ENCODE results near the gene GCLC. TPM values are rescaled to one million over a fixed set of nuclear protein-coding genes. Genes with fewer than 3 reads are reported as not detected.

GCLC gene
- total RNA-seq, 2 donors from 2014 or later, result 77.1 to 81.2 TPM

DNA sequence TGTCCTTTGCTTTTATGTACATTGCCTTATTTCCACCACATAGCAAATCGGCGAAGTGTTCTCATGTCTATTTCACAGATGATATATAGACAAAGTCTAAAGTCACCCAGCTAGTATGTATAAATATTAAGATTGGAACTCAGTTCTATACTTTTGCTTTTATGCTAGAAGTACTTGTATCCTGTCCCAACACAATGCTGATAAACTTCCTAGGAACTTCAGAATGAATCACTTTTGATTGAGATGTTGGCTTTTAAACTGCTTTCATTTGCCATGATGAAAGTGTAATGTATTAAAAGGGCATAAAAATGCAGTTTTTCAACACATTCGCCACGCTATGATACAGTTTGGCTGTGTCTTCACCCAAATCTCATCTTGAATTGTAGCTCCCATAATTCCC lies 50.8 kb downstream of the GCLC start:
- 66% methylated on average over 4 of the region's 4 CpGs for WGBS
- TF ChIP-seq, protein P1, sequence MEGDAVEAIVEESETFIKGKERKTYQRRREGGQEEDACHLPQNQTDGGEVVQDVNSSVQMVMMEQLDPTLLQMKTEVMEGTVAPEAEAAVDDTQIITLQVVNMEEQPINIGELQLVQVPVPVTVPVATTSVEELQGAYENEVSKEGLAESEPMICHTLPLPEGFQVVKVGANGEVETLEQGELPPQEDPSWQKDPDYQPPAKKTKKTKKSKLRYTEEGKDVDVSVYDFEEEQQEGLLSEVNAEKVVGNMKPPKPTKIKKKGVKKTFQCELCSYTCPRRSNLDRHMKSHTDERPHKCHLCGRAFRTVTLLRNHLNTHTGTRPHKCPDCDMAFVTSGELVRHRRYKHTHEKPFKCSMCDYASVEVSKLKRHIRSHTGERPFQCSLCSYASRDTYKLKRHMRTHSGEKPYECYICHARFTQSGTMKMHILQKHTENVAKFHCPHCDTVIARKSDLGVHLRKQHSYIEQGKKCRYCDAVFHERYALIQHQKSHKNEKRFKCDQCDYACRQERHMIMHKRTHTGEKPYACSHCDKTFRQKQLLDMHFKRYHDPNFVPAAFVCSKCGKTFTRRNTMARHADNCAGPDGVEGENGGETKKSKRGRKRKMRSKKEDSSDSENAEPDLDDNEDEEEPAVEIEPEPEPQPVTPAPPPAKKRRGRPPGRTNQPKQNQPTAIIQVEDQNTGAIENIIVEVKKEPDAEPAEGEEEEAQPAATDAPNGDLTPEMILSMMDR (IDR thresholded peaks at IDR 0.05), result no peak
- no peak for TF ChIP-seq POLR2AphosphoS5 (IDR thresholded peaks at IDR 0.05)
- no peak for TF ChIP-seq POLR2A (IDR thresholded peaks at IDR 0.05)
- no peaks in the 10 kb centered on the region for H3K36me3 ChIP-seq
- no peaks in the 10 kb centered on the region for H3K27me3 ChIP-seq (replicated peaks; ENCODE audit: insufficient read depth)
- no peak overlapping the region for H3K4me3 ChIP-seq
- H3K27ac ChIP-seq, result no peak overlapping the region
- no peaks in the 10 kb centered on the region for H3K9me3 ChIP-seq
- intact Hi-C loops (cut with DNase I), result loop anchor here (5.0 kb wide), 1 partner anchor 233 kb away; no protein-coding TSS in a partner anchor
- H3K4me1 ChIP-seq (replicated peaks), result no peaks in the 10 kb centered on the region
- no peak for DNase-seq (ENCODE audit: low spot score)

DNA sequence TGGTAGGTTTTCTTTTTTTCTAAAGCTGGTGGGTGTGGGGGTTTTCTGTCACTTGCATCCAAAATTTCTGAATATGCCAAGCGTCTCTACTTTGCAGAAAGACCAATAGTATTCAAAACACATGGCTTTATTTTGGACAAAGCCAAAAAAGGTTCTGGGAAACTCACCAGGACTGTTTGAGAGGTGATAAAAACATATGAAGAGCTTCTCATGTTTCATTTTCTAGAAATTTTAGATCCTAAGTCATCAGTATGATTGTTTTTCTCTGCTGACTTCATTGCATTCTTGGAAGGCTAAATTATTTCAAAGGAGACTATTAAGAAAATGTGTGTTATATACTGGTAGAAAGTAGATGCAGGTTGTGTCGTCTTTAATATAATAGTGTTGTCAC lies 51.3 kb downstream of the GCLC start:
- H3K9me3 ChIP-seq, result no peaks in the 10 kb centered on the region
- no peaks in the 10 kb centered on the region for H3K27me3 ChIP-seq (replicated peaks; ENCODE audit: insufficient read depth)
- no peak overlapping the region for H3K27ac ChIP-seq
- H3K4me1 ChIP-seq (replicated peaks), result no peaks in the 10 kb centered on the region
- DNase-seq (ENCODE audit: low spot score), result no peak
- TF ChIP-seq, protein P1 (IDR thresholded peaks at IDR 0.05), result no peak
- TF ChIP-seq POLR2A (IDR thresholded peaks at IDR 0.05), result no peak
- no peak for TF ChIP-seq POLR2AphosphoS5 (IDR thresholded peaks at IDR 0.05)
- intact Hi-C loops (cut with DNase I), result loop anchor here (5.0 kb wide), 1 partner anchor 234 kb away; no protein-coding TSS in a partner anchor
- H3K4me3 ChIP-seq, result no peak overlapping the region
- no peaks in the 10 kb centered on the region for H3K36me3 ChIP-seq
- whole genome bisulfite sequencing, result 40% methylated on average over 2 of the region's 2 CpGs

DNA sequence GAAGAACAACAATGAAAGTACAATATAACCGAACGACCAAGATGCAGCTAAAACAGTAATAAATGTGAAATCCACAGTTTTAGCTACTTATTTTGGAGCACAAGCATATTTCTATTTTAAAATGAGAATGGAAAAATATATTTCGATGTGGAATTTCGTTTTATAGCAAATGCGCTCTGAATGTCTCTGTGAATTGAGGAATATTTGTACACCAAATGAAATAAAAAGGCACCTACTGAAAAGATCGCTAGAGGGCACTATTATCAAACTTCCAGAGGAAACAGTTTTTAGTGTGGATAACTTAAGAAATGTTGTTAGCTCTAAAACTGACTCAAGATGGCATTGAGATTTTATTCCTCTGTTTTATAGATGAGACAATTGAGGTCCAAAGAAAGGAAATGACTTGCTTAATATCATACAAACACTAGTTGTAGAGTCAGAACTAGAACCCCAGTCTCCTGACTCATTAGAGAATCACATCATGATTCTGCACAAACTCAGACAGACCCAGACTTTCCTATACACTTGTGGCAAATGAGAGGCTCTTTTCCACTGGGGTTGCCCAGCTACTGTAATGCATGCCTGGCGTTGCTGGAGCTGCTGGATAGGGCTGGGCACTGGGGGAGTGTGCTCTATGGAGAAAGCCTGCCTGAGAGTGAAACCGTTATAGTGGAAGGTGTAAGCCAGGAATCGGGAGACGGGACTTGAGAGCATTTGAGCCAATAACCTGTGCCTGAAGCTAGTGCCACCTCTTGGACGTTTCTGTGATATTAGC lies 51.9 kb downstream of the GCLC start:
- Histone ChIP-seq H3K27me3 (replicated peaks; ENCODE audit: insufficient read depth) (no peaks in the 10 kb centered on the region), H3K9me3 (no peaks in the 10 kb centered on the region), H3K4me1 (replicated peaks) (no peaks in the 10 kb centered on the region), H3K27ac (no peak overlapping the region), H3K4me3 (no peak overlapping the region), H3K36me3 (no peaks in the 10 kb centered on the region)
- intact Hi-C loops (cut with DNase I), result loop anchor here (5.0 kb wide), 1 partner anchor 234 kb away; no protein-coding TSS in a partner anchor
- TF ChIP-seq, protein P1 (IDR thresholded peaks at IDR 0.05), result peak; percentile 29 to 80 (median 76)
- TF ChIP-seq POLR2A (IDR thresholded peaks at IDR 0.05) (no peak), POLR2AphosphoS5 (IDR thresholded peaks at IDR 0.05) (peak; percentile 27)
- WGBS, result 21% methylated on average over 11 of the region's 11 CpGs
- DNase-seq (ENCODE audit: low spot score), result peak; percentile 29

DNA sequence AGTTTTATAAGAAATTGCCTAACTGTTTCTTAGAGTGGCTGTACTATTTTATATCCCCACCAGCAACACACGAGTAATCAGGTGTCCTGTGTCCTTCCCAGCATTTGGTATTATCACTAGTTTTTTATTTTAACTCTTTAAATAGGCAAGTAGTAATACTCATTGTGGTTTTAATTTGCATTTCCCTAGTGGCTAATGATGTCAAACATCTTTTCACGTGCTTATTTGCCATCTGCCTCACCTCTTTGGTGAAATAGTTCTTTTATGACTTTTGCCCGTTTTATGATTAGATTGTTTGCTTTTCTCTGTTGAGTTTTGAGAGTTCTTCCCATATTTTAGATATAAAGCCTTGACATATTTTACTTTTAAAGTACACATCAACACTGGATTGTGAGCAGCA lies 57.8 kb downstream of the GCLC start:
- intact Hi-C loops (cut with DNase I), result loop anchor here (10.0 kb wide), 1 partner anchor 132 kb away; no protein-coding TSS in a partner anchor
- WGBS, result 11% methylated on average over 3 of the region's 3 CpGs

More for the DNA sequence above, 57.8 kb downstream of the GCLC start:
- Histone ChIP-seq H3K27me3 (replicated peaks; ENCODE audit: insufficient read depth) (no peaks in the 10 kb centered on the region), H3K4me3 (no peak overlapping the region), H3K27ac (no peak overlapping the region), H3K36me3 (no peaks in the 10 kb centered on the region), H3K4me1 (replicated peaks) (no peaks in the 10 kb centered on the region), H3K9me3 (no peaks in the 10 kb centered on the region)
- TF ChIP-seq, protein P1 (IDR thresholded peaks at IDR 0.05), result no peak
- TF ChIP-seq POLR2A (IDR thresholded peaks at IDR 0.05) (no peak), POLR2AphosphoS5 (IDR thresholded peaks at IDR 0.05) (no peak)
- no peak for DNase-seq (ENCODE audit: low spot score)
